Daoy (cell line): ENCODE results near the gene SFTA2. TPM values are rescaled to one million over a fixed set of nuclear protein-coding genes. Genes with fewer than 3 reads are reported as not detected.

Experiments
- total RNA-seq: library from RNA; depleted of rRNA; stranded (reverse); fragments of >200 nt; shearing (Covaris generic); gene quantifications from 2 replicates; pipeline ENCODE4 v1.2.3, GENCODE V29; 2014; rRNA removed

SFTA2 gene
- total RNA-seq, 1 experiment from 2014 or later: not detected

Other genes starting within 250 kb of the SFTA2 start
- gene PPP1R18, start 245.5 kb downstream of the SFTA2 start, total RNA-seq: 71.6 and 77.5 TPM in 2 replicates
- gene NRM, start 241.2 kb downstream of the SFTA2 start, total RNA-seq: 7.5 and 7.8 TPM in 2 replicates
- gene MDC1, start 214.9 kb downstream of the SFTA2 start, total RNA-seq: 12.6 and 21.9 TPM in 2 replicates
- gene TUBB, start 211.8 kb downstream of the SFTA2 start, total RNA-seq: 1,353 and 1,355 TPM in 2 replicates
- gene FLOT1, start 189.5 kb downstream of the SFTA2 start, total RNA-seq: 370 and 430 TPM in 2 replicates
- gene IER3, start 187.6 kb downstream of the SFTA2 start, total RNA-seq: 344 and 350 TPM in 2 replicates
- 12.7 and 25.0 TPM in 2 replicates for gene DDR1, start 47.7 kb downstream of the SFTA2 start, total RNA-seq
- 12.6 and 13.7 TPM in 2 replicates for gene GTF2H4, start 24.0 kb downstream of the SFTA2 start, total RNA-seq
- 18.8 and 23.5 TPM in 2 replicates for gene VARS2, start 17.9 kb downstream of the SFTA2 start, total RNA-seq
- gene MUCL3, start 8.8 kb upstream of the SFTA2 start, total RNA-seq: not detected in 2 replicates
- not detected in 2 replicates for gene MUC21, start 51.5 kb upstream of the SFTA2 start, total RNA-seq
- gene MUC22, start 78.3 kb upstream of the SFTA2 start, total RNA-seq: not detected in 2 replicates
- not detected in 2 replicates for gene C6orf15, start 180.4 kb upstream of the SFTA2 start, total RNA-seq
- 0.23 and 1.5 TPM in 2 replicates for gene PSORS1C1, start 182.6 kb upstream of the SFTA2 start, total RNA-seq
- gene CDSN, start 188.3 kb upstream of the SFTA2 start, total RNA-seq: not detected in 2 replicates
- gene PSORS1C2, start 206.9 kb upstream of the SFTA2 start, total RNA-seq: not detected in 2 replicates
- gene CCHCR1, start 225.6 kb upstream of the SFTA2 start, total RNA-seq: 41.5 and 42.0 TPM in 2 replicates
- gene TCF19, start 226.4 kb upstream of the SFTA2 start, total RNA-seq: 47.5 and 48.2 TPM in 2 replicates
- 5.6 and 12.2 TPM in 2 replicates for gene POU5F1, start 238.5 kb upstream of the SFTA2 start, total RNA-seq